Measurements from ENCODE around the gene CLIC5.
A peak's percentile ranks its signal among the peaks of the same experiment; 100 is the strongest.

CLIC5 gene

GRCh38 chr6:45990162-45990561, 25.5 kb downstream of the CLIC5 start:
- no peak for DNase-seq

GRCh38 chr6:45988635-45989034, 27.0 kb downstream of the CLIC5 start:
- no peak for DNase-seq

GRCh38 chr6:45987856-45988255, 27.8 kb downstream of the CLIC5 start:
- no peak for DNase-seq

GRCh38 chr6:45986746-45987274, 28.9 kb downstream of the CLIC5 start:
- DNase-seq, result no peak

GRCh38 chr6:45984788-45985425, 30.8 kb downstream of the CLIC5 start:
- no peak for DNase-seq

GRCh38 chr6:45984347-45984746, 31.3 kb downstream of the CLIC5 start:
- no peak for DNase-seq

- no peak for DNase-seq
Measured at GRCh38 chr6:45983062-45983461, 32.6 kb downstream of the CLIC5 start.

GRCh38 chr6:45982280-45983036, 33.2 kb downstream of the CLIC5 start:
- DNase-seq, result no peak

- DNase-seq, result no peak
Measured at GRCh38 chr6:45981046-45981445, 34.6 kb downstream of the CLIC5 start.

GRCh38 chr6:45979311-45979710, 36.3 kb downstream of the CLIC5 start:
- DNase-seq, result no peak

- no peak for DNase-seq
Measured at GRCh38 chr6:45974596-45974995, 41.1 kb downstream of the CLIC5 start.

- no peak for DNase-seq
Measured at GRCh38 chr6:45972795-45973503, 42.7 kb downstream of the CLIC5 start.

GRCh38 chr6:45971287-45971686, 44.4 kb downstream of the CLIC5 start:
- DNase-seq, result no peak

GRCh38 chr6:45970326-45970725, 45.3 kb downstream of the CLIC5 start:
- no peak for DNase-seq

- DNase-seq, result no peak
Measured at GRCh38 chr6:45969883-45970282, 45.8 kb downstream of the CLIC5 start.

- peak; percentile 8 for DNase-seq
Measured at GRCh38 chr6:45969026-45969425, 46.6 kb downstream of the CLIC5 start.

GRCh38 chr6:45967363-45967762, 48.3 kb downstream of the CLIC5 start:
- DNase-seq, result no peak

- no peak for DNase-seq
Measured at GRCh38 chr6:45966797-45967196, 48.9 kb downstream of the CLIC5 start.

- no peak for DNase-seq
Measured at GRCh38 chr6:45966340-45966739, 49.3 kb downstream of the CLIC5 start.

- DNase-seq, result no peak
Measured at GRCh38 chr6:45965792-45966191, 49.9 kb downstream of the CLIC5 start.

GRCh38 chr6:45965007-45965406, 50.7 kb downstream of the CLIC5 start:
- DNase-seq, result no peak

GRCh38 chr6:45964300-45964699, 51.4 kb downstream of the CLIC5 start:
- DNase-seq, result no peak

GRCh38 chr6:45963896-45964295, 51.8 kb downstream of the CLIC5 start:
- no peak for DNase-seq

GRCh38 chr6:45961125-45961524, 54.5 kb downstream of the CLIC5 start:
- DNase-seq, result no peak

Data from NCI-H510A treated with DMSO at 0.1 percent for 48 hours (cell line).